Measurements from ENCODE around the gene ABL1.

The ABL1 gene

DNA sequence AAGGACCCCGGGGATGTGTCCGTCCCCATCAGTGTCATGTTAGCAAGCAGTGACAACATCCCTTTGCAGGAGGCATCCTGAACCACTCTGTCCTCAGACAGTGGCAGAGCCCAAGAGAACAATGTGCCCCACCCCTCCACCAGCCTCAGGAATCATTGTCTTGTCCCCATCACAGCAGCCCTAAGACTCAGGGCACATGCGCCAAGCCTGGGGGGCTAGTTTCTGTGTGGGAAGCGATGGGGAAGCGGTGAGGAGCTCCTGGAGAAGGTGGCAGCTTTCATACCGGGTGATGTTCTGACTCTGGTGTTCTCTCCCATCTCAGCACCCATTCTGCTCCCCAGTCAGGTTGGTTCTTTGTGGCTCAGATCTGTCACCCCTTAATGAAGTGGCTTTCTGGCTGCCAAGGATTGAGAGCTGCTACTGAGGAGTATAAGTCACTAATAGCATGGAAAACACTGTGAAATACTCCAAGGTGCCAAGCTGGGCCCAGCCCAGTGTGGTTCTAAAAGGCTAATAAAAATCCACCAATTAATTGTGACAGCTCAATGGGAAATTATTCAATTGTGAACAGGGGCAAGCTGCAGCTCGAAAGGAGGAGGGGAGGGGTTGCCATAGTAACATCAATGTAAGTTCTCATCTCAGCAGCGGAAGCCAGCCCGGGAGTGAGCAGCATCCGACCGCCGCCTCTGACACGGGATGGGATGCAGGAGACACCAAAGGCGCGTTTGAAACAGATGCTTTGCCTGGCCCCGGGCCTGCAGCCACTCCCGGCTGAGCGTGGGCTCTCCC is 56.8 kb downstream of the ABL1 start:
- Histone ChIP-seq H3K4me2 (ENCODE audit: low read length) (no peak overlapping the region), H3K27ac (ENCODE audit: low read depth, low read length) (no peak overlapping the region), H4K20me1 (ENCODE audit: control insufficient read depth, insufficient read depth, low read depth, low read length) (no peaks in the 10 kb centered on the region), H3K4me1 (ENCODE audit: control insufficient read depth, low read length) (no peaks in the 10 kb centered on the region), H3K4me3 (ENCODE audit: low read length) (no peak overlapping the region), H3K9me2 (replicated peaks; ENCODE audit: control insufficient read depth, low read length) (no peaks in the 10 kb centered on the region), H3K79me2 (ENCODE audit: control insufficient read depth, low read length) (no peaks in the 10 kb centered on the region), H3K36me3 (ENCODE audit: control insufficient read depth, low read length) (peaks cover 2% of the 10 kb centered on the region; the same call in 1 of the 2 replicates), H3F3A (ENCODE audit: control insufficient read depth, insufficient read depth) (no peaks in the 10 kb centered on the region), H3K9me3 (ENCODE audit: control insufficient read depth, insufficient read depth, low read length) (no peaks in the 10 kb centered on the region), H3K27me3 (ENCODE audit: control insufficient read depth, low read length) (no peaks in the 10 kb centered on the region)
- TF ChIP-seq EZH2phosphoT487 (IDR thresholded peaks at IDR 0.05; ENCODE audit: borderline replicate concordance, low read length): no peak
- TF ChIP-seq, protein P1, sequence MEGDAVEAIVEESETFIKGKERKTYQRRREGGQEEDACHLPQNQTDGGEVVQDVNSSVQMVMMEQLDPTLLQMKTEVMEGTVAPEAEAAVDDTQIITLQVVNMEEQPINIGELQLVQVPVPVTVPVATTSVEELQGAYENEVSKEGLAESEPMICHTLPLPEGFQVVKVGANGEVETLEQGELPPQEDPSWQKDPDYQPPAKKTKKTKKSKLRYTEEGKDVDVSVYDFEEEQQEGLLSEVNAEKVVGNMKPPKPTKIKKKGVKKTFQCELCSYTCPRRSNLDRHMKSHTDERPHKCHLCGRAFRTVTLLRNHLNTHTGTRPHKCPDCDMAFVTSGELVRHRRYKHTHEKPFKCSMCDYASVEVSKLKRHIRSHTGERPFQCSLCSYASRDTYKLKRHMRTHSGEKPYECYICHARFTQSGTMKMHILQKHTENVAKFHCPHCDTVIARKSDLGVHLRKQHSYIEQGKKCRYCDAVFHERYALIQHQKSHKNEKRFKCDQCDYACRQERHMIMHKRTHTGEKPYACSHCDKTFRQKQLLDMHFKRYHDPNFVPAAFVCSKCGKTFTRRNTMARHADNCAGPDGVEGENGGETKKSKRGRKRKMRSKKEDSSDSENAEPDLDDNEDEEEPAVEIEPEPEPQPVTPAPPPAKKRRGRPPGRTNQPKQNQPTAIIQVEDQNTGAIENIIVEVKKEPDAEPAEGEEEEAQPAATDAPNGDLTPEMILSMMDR (IDR thresholded peaks at IDR 0.05; ENCODE audit: low read depth, low read length, poor library complexity, severe bottlenecking): no peak

DNA sequence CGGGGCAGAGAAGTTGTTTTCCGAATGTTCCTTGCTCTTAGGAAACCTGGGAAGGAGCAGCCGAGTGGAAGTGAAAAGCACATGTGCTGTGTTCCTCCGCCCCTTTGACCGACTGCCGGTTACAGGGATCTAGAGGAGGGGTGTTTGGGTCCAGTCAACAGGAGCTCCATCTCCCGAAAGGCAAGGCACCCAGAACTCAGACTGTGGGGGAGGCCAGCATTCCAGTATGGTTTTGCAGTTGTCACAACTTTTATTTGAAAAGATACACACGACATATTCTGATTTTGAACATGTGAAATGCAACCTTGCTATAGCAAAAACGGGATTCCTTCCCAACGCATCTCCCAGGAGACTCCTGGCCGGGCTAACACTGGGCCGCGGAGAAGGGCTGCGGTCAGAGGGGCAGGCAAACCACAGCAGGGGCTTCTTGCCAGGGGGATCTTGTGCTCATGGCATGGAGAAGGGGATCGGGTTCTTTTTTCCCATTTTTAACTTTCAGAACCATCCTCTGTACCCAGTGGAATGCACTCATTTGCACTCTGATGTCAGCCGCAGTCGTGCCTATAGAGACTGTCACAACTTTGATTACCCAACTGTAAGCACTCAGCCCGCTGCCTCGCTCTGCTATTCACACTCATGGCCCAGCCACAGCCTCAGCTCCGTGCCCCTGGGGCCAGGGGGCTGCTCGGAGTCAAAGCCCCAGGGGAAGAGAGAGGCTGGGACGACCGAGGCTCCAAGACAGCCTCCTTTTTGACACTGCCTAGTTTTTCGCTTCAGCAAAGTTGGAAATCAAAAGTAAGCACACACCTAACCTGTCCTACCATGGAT is 57.6 kb downstream of the ABL1 start:
- Histone ChIP-seq H3K4me1 (ENCODE audit: control insufficient read depth, low read length) (no peaks in the 10 kb centered on the region), H3K36me3 (ENCODE audit: control insufficient read depth, low read length) (peaks cover 2% of the 10 kb centered on the region; the same call in 1 of the 2 replicates), H3F3A (ENCODE audit: control insufficient read depth, insufficient read depth) (no peaks in the 10 kb centered on the region), H3K4me2 (ENCODE audit: low read length) (no peak overlapping the region), H4K20me1 (ENCODE audit: control insufficient read depth, insufficient read depth, low read depth, low read length) (no peaks in the 10 kb centered on the region), H3K4me3 (ENCODE audit: low read length) (no peak overlapping the region), H3K27ac (ENCODE audit: low read depth, low read length) (no peak overlapping the region), H3K9me3 (ENCODE audit: control insufficient read depth, insufficient read depth, low read length) (no peaks in the 10 kb centered on the region), H3K27me3 (ENCODE audit: control insufficient read depth, low read length) (no peaks in the 10 kb centered on the region), H3K79me2 (ENCODE audit: control insufficient read depth, low read length) (no peaks in the 10 kb centered on the region), H3K9me2 (replicated peaks; ENCODE audit: control insufficient read depth, low read length) (no peaks in the 10 kb centered on the region)
- TF ChIP-seq, protein P1 (IDR thresholded peaks at IDR 0.05; ENCODE audit: low read depth, low read length, poor library complexity, severe bottlenecking): no peak

DNA sequence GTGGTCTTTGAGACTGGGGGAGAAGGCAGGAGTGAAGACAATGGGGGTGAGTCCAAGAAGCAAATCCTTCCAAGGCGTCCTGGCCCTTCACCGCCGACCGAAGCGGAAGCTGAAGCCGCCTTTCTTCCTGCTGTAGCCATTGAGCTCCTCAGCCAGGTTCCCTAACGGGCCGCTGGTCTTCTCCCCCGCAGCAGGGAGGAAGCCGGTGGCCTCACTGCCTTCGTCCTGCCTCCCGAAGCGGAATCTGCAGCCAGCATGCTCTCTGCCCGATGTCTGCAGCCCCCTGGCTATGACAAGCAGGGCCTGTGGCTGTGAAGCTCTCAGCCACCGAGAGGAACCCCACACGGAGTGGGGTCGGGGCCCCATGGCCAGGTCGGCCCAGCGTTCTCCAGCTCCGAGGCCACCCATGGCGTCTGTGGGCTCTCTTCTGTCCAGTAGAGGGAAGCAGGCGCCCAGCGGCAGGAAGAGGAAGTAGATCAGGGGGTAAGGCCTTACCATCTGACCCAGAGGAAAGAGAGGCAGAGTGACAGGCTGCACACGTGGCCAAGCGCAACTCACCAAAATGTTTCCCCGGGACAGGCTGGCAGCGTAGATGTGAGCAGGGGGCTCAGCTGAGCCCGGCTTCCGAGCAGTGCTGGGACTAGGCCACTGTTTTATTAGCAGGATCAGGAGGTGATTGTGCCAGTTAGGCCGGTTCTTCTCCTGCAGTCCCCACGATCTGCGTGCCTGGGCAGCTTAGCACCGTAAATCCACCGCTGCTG is 58.5 kb downstream of the ABL1 start:
- no peaks in the 10 kb centered on the region for H4K20me1 ChIP-seq (ENCODE audit: control insufficient read depth, insufficient read depth, low read depth, low read length)
- H3K9me2 ChIP-seq (replicated peaks; ENCODE audit: control insufficient read depth, low read length): no peaks in the 10 kb centered on the region
- H3K27me3 ChIP-seq (ENCODE audit: control insufficient read depth, low read length): no peaks in the 10 kb centered on the region
- H3K4me3 ChIP-seq (ENCODE audit: low read length): no peak overlapping the region
- no peak overlapping the region for H3K4me2 ChIP-seq (ENCODE audit: low read length)
- H3F3A ChIP-seq (ENCODE audit: control insufficient read depth, insufficient read depth): no peaks in the 10 kb centered on the region
- no peaks in the 10 kb centered on the region for H3K9me3 ChIP-seq (ENCODE audit: control insufficient read depth, insufficient read depth, low read length)
- no peaks in the 10 kb centered on the region for H3K79me2 ChIP-seq (ENCODE audit: control insufficient read depth, low read length)
- no peak for TF ChIP-seq EZH2phosphoT487 (IDR thresholded peaks at IDR 0.05; ENCODE audit: borderline replicate concordance, low read length)
- TF ChIP-seq, protein P1 (IDR thresholded peaks at IDR 0.05; ENCODE audit: low read depth, low read length, poor library complexity, severe bottlenecking): peak; percentile 26
- peaks cover 2% of the 10 kb centered on the region; the same call in 1 of the 2 replicates for H3K36me3 ChIP-seq (ENCODE audit: control insufficient read depth, low read length)
- H3K27ac ChIP-seq (ENCODE audit: low read depth, low read length): no peak overlapping the region
- H3K4me1 ChIP-seq (ENCODE audit: control insufficient read depth, low read length): no peaks in the 10 kb centered on the region
